ENCODE data around the gene CEND1.
A peak's percentile ranks its signal among the peaks of the same experiment; 100 is the strongest.

The CEND1 gene

DNA sequence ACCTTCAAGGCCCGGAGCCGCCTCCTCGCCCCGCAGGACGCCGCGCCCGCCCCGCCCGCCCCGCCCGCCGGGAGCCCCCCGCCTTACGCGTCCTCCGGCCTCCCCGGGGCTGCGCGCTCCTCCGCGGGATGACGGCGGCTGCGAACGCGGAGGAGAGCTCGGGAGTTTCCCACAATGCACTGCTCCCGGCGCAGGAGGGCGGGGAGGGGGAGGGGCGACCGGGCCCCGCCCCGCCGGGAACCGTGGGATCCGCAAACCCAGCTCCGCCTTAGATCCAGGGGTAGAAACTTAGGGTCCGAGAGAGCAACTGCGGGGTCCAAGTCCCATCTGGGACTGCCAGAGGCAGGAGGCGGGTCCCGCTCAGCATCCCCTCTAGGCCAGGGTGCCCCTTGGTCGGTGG, at the start of gene CEND1:
CEND1 (minus strand) TSS at position 148 of the 400 bp plus-strand sequence. CDS start 1,514 bp downstream, outside the sequence.
- peak; percentile 84 for DNase-seq

DNA sequence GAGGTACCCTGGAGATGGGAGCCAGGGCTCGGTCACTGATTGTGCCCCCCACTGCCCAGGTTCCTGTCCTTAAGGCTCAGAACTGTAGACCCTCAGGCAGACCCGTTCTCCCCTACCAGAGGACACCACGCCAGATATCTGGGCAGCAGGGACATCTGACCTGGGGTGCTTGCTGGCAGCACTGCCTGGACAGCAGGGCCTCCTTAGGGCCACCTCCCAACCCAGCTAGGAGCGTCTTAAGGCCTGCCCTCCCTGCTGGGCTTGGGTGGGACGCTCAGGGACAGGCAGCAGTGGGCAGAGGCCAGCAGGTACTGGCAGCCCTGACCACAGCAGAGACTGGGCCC, 49.4 kb upstream of the CEND1 start:
- no peak for DNase-seq

DNA sequence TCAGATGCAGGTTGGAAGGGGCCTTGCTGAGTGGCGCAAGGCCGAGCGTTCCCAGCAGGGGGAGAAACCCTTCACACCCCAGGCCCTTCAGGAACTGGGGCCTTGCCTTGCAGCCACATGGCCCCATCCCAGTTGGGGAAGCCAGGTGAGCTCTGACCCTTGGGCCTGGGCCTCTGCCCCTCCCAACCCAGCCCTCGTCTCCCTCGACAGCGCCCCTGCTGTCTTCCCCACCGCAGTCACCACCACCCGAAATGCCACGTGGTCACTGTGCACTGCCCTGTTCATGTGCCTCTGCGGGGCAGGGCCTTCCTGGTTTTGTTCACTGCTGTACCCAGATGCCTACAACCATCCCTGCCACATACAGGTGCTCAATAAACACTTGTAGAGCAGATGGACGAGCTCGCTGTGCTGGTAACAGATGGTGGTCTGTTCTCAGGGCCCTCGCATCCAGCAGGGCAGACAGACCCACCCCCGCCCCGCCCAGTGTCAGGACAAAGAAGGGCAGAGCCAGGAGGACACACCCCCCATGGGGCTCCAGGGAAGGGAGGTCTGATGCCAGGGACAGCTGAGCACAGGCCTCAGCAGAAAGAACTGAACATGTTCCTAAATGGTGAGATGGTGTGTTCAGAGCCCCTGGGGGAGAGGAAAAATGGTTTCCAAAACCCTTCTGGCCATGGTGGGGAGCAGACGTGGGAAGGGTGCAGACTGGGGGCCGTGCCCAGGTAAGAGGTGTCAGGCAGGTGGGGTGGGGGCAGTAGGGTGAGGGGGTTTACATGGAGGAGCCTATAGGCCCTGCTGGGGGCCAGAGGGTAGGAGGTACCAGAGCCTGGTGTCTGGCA, 48.8 kb upstream of the CEND1 start:
- no peak for DNase-seq

DNA sequence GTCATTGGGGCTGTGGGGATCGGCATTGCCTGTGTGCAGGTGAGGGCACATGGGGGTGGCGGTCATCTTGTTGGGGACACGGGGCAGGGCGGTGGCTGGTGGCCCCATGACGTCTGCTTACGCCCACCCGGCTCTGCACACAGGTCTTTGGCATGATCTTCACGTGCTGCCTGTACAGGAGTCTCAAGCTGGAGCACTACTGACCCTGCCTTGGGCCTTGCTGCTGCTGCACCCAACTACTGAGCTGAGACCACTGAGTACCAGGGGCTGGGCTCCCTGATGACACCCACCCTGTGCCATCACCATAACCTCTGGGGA, 48.1 kb upstream of the CEND1 start:
- DNase-seq = no peak

DNA sequence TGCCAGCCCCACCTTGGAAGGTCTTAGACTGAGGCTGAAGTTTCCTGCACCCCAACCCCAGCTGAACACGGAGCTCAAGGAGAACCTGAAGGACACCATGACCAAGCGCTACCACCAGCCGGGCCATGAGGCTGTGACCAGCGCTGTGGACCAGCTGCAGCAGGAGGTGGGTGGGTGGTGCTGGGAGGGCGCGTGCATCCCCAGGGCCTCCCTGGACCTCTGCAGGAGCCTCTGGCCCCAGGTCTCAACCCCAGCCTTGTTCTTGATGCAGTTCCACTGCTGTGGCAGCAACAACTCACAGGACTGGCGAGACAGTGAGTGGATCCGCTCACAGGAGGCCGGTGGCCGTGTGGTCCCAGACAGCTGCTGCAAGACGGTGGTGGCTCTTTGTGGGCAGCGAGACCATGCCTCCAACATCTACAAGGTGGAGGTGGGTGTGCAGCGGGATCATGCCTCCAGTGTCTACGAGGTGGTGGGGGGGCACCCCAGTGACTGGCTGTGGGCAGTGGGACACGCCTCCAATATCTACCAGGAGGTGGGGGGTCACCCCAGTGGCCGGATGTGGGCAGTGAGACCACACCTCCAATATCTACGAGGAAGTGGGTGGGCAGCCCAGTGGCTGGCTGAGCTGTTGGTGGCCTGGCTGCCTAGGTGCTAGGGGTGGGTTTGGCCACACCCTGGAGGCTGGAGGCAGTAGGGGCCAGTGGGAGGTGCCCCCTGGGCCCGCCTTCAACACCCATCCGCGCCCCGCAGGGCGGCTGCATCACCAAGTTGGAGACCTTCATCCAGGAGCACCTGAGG, 47.5 kb upstream of the CEND1 start:
- no peak for DNase-seq

DNA sequence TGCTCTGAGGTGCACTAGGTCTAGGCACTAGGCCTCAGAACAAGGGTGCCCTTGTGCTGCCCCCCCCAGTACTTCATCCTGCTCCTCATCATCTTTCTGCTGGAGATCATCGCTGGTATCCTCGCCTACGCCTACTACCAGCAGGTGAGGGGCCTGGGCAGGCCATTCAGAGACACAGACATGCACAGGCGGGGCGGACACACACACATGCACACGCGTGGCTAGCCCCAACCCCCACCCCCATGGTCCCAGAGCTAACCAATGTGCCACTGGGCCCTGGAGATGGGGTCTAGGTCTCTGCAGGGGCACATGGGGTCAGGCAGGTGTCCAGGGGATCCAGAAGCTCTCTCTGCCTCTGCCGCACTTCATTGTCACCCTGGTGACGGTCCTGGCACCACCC, 46.8 kb upstream of the CEND1 start:
- DNase-seq = no peak

DNA sequence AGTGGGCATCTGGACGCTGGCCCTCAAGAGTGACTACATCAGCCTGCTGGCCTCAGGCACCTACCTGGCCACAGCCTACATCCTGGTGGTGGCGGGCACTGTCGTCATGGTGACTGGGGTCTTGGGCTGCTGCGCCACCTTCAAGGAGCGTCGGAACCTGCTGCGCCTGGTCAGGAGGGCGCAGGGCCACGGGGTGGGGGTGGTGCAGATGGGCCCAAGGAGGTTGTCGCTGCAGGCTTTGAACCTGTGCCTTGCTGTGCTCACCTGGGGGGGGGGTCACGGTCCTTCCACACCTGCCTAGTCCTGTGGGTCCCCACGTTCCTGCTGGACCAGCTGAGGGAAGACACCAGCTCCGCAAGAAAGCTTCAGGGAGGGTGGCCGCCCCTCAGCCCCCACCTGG, 46.4 kb upstream of the CEND1 start:
- DNase-seq = no peak

DNA sequence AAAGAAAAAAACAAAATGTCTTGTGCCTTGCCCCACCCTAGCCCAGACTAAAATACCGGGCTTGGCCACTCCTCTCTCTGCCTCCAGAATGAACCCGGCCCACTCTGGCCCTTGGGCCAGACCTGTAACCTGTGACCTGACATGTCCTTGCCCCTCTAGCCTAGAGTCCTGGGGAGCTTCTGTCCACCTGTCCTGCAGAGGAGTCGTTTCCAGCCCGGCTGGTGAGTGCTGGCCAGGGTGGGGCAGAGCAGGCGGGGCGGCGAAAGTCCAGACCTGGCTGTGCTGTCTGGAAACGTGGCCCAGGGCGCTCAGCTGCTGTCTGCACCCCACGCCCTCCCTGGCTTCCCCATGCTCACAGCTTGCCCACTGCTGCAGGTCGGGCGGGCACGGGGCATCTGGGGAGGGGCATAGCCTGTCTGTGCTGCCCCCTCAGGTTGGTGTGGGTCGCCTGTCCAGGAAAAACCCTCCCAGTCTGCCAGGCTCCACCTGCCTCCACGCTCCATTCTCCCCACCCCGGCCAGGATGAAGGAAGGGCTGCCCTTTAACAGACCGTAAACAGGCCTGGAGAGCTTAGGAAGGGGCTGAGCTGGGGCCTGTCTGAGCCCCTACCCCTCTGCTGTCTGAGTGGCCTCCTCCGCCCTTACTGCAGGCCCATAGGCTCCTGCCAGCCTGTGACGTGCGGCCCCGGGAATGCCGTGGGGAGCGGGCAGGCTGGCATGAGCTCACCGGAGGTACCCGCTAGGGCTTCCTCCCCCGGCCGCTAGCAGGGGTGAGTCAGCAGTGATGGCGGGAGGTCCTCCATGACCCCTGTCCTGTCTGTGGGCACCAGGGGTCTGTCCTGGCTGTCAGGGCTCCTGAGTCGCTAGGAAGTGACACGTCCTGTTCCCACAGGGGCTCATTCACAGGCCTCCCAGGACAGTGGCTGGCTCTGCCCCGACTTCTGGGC, 44.8 kb upstream of the CEND1 start:
- DNase-seq = peak; percentile 64

DNA sequence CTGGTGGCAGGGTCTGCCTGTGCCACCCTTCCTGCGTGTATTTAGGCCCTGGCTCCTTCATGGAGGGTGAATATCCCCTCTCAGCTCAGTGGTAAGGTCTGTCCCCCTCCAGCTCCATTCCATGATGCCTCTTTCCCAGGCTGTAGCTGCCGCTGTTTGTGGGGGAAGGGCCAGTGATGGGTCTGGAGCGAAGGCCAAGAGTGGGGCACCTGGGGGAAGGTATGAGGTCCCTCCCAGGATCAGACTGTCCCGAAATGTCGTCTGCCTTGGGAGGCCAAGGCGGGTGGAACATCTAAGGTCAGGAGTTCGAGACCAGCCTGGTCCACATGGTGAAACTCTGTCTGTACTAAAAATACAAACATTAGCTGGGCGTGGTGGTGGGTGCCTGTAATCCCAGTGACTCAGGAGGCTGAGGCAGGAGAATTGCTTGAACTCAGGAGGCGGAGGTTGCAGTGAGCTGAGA, 44.0 kb upstream of the CEND1 start:
- DNase-seq = no peak

DNA sequence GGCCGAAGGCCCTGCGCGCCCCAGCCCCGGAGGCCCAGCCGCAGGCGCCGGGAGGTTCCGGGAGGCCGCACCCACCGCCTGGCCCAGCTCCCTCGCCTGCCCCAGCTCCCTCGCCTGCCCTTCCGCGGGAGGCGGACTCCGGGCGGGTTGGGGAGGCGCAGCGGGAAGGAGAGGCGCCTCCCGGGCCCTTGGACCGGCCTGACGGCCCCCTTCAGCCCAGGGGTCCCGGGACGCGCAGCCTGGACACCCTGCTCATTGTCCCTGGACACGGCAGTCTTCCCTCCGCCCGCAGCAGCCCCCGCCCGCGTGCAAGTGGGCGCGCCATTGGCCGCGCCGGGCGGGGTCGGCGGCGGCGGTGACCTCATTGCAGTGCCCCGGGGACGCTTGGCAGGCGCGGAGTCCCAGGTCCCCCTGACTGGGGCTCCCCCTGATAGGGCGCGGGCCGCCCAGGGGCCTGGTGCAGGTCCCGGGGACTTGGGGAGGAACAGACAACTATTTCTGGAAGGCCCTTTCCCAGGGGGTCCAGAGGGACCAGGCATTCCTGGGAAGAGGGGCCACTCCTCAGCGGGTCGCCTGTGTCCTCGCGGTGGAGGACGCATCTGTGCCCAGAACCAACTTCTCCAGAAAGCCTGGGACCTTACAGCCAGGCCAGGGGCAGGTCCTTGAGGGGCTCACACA, 43.4 kb upstream of the CEND1 start:
- peak; percentile 79 for DNase-seq

DNA sequence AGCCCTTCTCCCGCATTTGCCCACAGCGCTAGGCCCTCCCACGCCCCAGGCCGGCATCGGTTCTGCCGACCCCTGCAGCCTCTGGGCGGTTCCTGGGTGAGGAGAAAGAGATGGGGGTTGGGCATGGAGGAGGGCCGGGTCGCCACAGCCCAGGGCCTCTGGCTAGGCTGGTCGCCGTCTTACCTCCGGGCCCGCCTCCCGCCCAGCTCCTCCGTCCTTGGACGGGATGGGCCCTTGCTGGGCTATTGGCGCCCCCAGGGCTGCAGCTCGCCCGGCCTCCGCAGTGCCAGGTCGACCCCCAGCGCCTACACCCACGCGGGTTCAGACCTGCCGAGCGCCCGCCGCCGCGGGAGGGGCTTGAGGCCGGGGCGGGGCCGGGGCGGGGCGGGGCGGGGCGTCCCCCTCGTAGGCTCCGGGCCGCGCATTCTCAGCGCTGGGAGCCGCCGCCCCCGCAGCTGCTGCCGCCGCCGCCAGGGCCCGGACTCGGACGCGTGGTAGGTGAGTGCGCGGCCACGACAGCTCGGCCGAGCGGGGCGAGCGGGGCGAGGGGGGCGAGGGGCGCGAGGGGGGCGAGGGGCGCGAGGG, 42.7 kb upstream of the CEND1 start, which contains the start of gene CD151:
CD151 (plus strand) TSS at position 424 of the 585 bp plus-strand sequence. CDS start 3,118 bp downstream, outside the sequence.
- peak; percentile 79 for DNase-seq

DNA sequence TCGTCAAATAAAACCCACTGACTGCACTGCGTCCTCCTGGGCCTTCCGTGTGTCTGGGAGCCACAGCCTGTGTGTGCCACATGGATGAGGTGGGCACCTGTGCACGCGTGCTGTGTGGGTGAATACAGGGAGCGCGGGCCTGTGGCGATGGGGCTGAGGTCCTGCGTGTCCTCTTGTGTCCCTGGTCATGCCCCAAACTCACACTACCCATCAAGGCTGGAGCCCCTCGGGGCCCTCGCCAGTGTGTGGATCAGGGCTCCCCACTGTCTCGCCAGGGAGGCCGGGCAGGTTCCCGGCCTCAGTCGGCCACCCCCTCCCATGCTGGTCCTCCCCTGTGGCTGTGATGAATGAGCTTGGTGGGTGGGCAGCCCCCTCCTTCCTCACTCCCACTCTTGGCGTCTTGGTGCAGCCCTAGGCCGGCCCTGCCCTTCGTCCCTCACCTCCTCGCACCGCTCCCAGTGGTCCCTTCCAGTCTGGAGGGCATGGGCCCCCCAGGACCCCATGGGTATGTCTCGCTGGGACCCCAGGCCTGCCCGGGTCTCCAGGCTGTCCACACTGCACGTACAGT, 42.2 kb upstream of the CEND1 start:
- DNase-seq = no peak

DNA sequence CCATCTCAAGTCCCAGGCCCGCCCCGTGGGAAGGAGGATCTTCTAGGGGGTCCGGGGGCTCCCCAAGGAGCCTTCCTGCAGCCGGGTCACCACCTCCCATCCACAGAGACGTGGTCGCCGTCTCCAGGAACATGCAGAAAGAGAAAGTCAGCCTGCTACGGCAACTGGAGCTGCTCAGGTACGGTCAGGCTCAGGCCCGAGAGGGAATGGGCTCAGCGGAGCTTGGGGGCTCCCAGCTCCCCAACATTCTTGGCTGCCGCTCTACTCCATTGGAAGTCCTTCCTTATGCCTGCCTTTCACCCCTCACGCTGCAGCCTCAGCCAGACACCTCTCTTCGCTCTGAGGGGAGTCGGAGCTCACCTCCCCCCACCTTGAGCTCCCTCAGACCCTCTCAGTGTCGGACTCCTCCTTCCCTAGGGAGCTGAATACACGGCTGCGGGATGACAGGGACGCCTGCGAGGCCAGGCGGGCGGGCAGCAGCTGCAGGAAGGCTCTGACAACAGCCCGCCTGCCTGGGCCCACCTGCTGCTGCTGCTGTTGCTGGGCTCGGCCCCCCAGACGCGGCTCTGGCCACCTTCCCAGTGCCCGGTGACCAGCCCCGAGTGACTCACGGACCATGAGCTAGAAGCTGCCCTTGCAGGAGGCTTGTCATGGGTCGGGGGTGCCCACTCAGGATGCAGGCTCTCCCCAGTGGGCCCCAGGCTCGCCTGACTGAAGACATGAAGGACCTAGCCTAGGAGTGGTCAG, 41.4 kb upstream of the CEND1 start:
- DNase-seq = no peak

DNA sequence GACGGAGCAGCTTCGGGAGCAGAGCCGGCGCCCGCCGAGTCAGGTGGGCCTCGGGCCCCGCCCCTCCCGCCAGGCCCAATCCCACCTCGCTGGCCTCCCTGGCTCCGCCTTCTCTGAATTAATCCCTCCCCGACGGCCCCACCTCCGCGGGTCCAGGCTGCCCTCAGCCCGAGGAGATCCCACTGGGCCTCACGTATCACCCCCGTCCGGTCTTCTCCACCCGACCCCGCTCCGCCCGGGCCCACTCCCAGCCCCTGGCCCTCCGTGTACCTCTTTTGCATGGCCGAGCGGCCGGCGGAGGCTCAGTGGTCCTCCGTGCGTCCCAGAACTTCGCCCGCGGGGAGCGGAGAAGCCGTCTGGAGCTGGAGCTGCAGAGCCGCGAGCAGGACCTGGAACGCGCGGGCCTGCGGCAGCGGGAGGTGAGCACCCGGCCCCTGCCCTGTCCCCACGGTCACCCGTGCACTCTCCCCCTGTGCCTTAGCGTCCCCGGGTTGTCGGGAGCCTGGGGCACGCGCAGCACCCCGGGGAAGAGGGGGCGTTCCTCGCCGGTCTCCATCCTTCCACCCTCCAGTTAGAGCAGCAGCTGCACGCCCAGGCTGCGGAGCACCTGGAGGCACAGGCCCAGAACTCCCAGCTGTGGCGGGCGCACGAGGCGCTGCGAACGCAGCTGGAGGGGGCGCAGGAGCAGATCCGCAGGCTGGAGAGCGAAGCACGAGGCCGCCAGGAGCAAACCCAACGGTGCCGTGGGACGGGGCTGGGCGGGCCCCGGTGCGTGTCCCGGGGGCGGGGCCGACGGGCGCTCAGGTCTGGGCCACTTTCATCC, 40.6 kb upstream of the CEND1 start:
- peak; percentile 85 for DNase-seq

DNA sequence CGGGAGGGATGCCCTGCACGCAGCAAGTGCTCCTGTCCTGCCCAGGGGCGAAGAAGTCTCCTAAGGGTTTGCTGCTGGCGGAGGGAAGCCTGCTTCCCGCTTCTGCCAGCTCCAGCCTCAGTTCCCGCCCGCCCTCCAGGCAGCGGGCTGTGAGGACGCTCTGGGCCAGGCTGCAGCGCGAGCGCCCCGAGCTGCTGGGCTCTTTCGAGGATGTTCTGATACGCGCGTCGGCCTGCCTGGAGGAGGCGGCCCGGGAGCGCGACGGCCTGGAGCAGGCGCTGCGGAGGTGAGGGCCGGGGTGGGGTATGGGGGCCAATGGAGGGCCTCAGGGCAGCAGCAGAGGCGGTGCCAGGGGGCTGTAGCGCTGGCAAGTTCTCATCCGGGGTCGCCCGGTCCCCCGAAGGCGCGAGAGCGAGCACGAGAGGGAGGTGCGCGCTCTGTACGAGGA, 40.0 kb upstream of the CEND1 start:
- no peak for DNase-seq

DNA sequence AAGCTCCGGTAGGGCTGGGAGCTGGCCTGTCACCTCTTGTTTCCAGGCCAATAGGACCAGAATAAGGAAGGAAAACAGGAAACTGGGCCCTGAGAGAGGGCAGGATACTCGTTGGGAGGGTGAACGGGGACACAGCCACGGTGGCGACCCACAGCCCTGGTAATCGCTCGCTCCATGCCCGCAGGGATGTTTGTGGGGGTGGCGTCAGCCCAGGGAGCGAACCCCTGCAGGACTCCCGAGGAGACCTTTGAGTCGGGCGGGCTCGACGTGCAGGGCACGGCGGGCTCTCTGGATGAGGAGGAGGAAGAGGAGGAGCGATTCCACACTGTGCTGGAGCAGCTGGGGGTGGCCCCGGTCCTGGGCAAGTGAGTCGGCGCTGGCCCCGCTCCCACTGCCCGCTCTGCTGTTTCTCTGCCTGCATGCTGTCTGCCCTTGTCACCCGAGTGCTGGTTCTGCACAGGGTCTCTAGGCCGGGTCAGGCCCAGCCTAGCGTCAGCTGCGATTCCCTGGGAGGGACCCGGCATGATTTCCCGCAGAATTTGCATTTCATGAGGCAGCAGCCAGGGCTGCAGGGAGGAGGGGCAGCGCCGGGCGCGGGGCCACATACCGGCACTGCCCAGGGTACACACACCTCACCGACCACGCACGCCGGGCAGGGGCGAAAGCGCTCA, 39.4 kb upstream of the CEND1 start:
- DNase-seq = no peak

DNA sequence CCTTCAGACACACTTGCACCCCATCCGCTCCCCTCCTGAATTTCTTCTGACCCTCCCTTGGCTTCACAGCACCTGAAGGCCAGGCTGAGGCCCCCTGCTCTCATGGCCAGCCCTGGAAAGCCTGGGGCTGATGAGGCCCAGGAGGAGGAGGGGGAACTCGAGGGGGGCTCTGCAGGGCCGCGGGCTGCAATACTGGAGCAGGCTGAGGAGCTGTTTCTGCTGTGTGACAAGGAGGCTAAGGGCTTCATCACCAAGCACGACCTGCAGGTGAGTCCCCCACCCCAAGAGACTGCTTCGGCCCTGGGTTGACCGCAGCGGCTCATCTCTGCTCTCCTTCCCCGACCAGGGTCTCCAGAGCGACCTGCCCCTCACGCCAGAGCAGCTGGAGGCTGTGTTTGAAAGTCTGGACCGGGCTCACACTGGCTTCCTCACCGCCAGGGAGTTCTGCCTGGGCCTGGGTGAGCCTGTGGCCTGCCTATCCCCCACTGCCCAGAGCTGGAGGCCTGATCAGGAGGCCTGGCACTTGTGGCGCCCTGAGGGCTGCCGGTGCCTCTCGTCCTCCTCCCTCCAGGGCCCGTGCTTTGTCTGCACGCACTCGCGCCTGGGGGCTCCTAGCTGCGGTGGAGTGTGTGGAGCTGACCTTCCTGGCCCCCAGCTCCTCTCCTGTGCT, 38.8 kb upstream of the CEND1 start:
- DNase-seq = no peak

DNA sequence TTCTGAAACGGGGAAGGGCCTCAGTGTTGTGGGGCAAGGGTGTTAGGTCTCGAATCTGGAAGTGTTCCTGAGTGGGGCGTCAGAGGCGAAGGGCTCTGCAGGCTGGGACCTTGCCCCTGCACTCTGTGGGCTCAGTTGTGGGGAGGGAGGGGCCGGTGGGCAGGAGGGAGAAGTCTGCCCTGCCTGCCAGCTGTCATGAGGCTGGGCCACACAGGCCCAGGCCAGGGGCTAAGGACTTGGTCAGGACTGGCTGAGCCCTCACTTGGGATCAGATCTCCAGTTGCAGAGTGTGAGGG, 38.0 kb upstream of the CEND1 start, which contains the start of gene CRACR2B:
CRACR2B (plus strand) TSS at position 23 of the 296 bp plus-strand sequence. CDS start 689 bp downstream, outside the sequence.
- no peak for DNase-seq
